Measurements from ENCODE around the gene ZNF263. TPM values are rescaled to one million over a fixed set of nuclear protein-coding genes. Genes with fewer than 3 reads are reported as not detected.

Gene ZNF263
- total and polyA plus RNA-seq, 2 of the 13 experiments (the other 11 are each of a cell fraction or from before 2014, with no cell fraction given): 10.2 to 41.2 TPM

DNA sequence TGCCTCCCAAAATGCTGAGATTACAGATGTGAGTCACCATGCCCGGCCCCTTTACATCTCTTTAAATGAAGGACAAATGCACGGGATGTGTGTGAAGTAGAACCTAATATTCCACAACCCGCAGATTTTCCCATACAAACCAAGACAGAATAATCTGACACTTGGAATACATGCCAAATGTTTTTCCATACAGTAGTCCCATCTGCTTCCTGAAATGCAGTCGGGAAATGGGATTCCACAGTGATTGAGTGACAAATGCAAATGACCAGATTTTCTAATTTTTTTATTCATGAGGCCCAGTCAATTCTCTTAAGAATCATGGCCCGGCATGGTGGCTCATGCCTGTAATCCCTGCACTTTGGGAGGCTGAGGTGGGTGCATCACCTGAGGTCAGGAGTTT is 41.5 kb upstream of the ZNF263 start:
- no peak for TF ChIP-seq MAFG (CRISPR knock-in tag; IDR thresholded peaks at IDR 0.05)
- TF ChIP-seq ZNF598 (CRISPR knock-in tag; IDR thresholded peaks at IDR 0.05; ENCODE audit: borderline replicate concordance): no peak
- TF ChIP-seq ZFX (CRISPR knock-in tag; IDR thresholded peaks at IDR 0.05; ENCODE audit: low read depth): no peak
- TF ChIP-seq FUBP1 (CRISPR knock-in tag; IDR thresholded peaks at IDR 0.05; ENCODE audit: borderline replicate concordance): no peak
- no peak for TF ChIP-seq ZNF572 (CRISPR knock-in tag; IDR thresholded peaks at IDR 0.05)
- no peak for TF ChIP-seq ZNF33A (CRISPR knock-in tag; IDR thresholded peaks at IDR 0.05; ENCODE audit: borderline replicate concordance)
- TF ChIP-seq FOXO1 (CRISPR knock-in tag; IDR thresholded peaks at IDR 0.05): no peak
- no peak for TF ChIP-seq ZBTB25 (CRISPR knock-in tag; IDR thresholded peaks at IDR 0.05)
- TF ChIP-seq PBX2 (CRISPR knock-in tag; IDR thresholded peaks at IDR 0.05): no peak
- TF ChIP-seq GTF2F1 (IDR thresholded peaks at IDR 0.05; ENCODE audit: low read length): no peak
- in situ Hi-C loops (cut with HindIII; ENCODE audit: extremely low pct_ligation_motif_present, low pct_unique_long_range_greater_than_20kb): no loop called here
- Histone ChIP-seq H3K9ac (ENCODE audit: insufficient read depth, low read depth, low read length) (no peak overlapping the region), H3K27ac (ENCODE audit: extremely low read length, insufficient read depth, low read length) (no peak overlapping the region), H4K20me1 (ENCODE audit: insufficient read depth, low read length) (no peaks in the 10 kb centered on the region), H3K9me3 (ENCODE audit: low read length) (no peaks in the 10 kb centered on the region), H3K79me2 (ENCODE audit: insufficient read depth, low read length) (no peaks in the 10 kb centered on the region), H3K4me2 (ENCODE audit: low read depth, low read length) (no peak overlapping the region), H2AFZ (ENCODE audit: low read length) (no peak overlapping the region), H3K36me3 (replicated peaks in 1 of 2; ENCODE audit: control insufficient read depth in 1 of 2, insufficient read depth in 2 of 2, low read length in 2 of 2) (no peaks in the 10 kb centered on the region), H3K4me3 (replicated peaks in 1 of 3; ENCODE audit: insufficient read depth in 1 of 3, low read depth in 2 of 3, low read length in 3 of 3) (no peak overlapping the region), H3K27me3 (ENCODE audit: control insufficient read depth in 1 of 2, insufficient read depth in 2 of 2, low read length in 2 of 2) (peaks cover 0 to 38% of the 10 kb centered on the region in 2 experiments), H3K4me1 (ENCODE audit: insufficient read depth, low read length) (peaks cover 44% of the 10 kb centered on the region)
- FAIRE-seq (no peak), ATAC-seq (no peak), DNase-seq (ENCODE audit: low spot score) (no peak)
- WGBS (ENCODE audit: low lambda C conversion rate): 11% methylated on average over 5 of the region's 5 CpGs
- BruUV-seq (replicated peaks): no TSS peak
- intact Hi-C loops (cut with micrococcal nuclease; ENCODE audit: unreplicated experiment): no loop called here
- POLR2A ChIA-PET: no interaction called here
- CTCF ChIA-PET (ENCODE audit: low intra/inter-chr PET ratio, low total read pairs): no interaction called here

All from HepG2 (cell line).